Brain microvascular endothelial cell (primary cell): ENCODE results near the gene HNRNPM.

Source experiments
- DNase-seq: peaks from one replicate; pipeline ENCODE4 v3.0.0-alpha.2; 2020
- H3K27ac ChIP-seq: fragments of 250-450 bp; sonication (Bioruptor Pico); 2 replicates; pipeline ENCODE4 v1.5.1; 2020; ENCODE audit warnings: mild to moderate bottlenecking, moderate library complexity
- H3K27me3 ChIP-seq: fragments of 250-450 bp; sonication (Bioruptor Pico); replicated peaks from 2 replicates; pipeline ENCODE4 v1.5.1; 2020; ENCODE audit warnings: mild to moderate bottlenecking
- H3K36me3 ChIP-seq: fragments of 250-450 bp; sonication (Bioruptor Pico); replicated peaks from 2 replicates; pipeline ENCODE4 v1.5.1; 2020; ENCODE audit warnings: mild to moderate bottlenecking
- H3K4me3 ChIP-seq: 2 replicates; pipeline ENCODE4 v1.5.1; 2011; ENCODE audit warnings: low read depth, mild to moderate bottlenecking, control low read depth, low read length, moderate library complexity
- CTCF ChIP-seq: IDR thresholded peaks from 2 replicates; pipeline ENCODE4 v1.5.1; 2011; ENCODE audit warnings: low read depth, mild to moderate bottlenecking, moderate library complexity, low read length, control low read depth, inconsistent platforms; ENCODE audit errors: missing control alignments
- in situ Hi-C: cut with HindIII; loops from 2 replicates; pipeline ENCODE4 v1.10.0; 2017; ENCODE audit warnings: low sequenced_read_pairs, low pct_ligation_motif_present

The HNRNPM gene

GRCh38 chr19:8478598-8478997, 33.8 kb downstream of the HNRNPM start:
- Histone ChIP-seq H3K36me3 (peaks cover 51% of the 10 kb centered on the region), H3K4me3 (no peak overlapping the region), H3K27ac (no peak overlapping the region), H3K27me3 (no peaks in the 10 kb centered on the region)
- TF ChIP-seq CTCF, result no peak
- no peak for DNase-seq
- in situ Hi-C loops, result no loop called here

DNA sequence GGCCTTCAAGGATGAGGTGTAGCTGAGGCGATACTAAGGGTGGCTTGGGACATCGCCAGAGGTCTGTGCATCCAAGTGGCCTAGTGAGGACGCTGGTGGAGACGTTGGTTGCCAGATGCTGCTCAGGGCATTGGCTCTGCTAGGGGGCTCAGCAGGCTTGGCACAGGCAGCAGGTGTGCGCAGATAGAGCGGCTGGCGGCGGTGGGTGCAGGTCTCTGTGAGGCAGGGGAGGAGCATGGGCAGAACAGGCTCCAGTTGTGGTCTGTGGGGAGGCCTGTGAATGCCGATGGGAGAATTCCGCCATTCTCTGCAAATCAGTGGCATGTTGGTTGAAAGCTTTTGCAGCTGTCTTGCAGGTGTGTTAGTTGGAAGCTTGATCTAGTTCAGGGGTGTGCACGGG, 36.4 kb downstream of the HNRNPM start:
- in situ Hi-C loops, result no loop called here
- no peak for TF ChIP-seq CTCF
- H3K36me3 ChIP-seq, result peaks cover 54% of the 10 kb centered on the region
- H3K4me3 ChIP-seq, result no peak overlapping the region
- H3K27ac ChIP-seq, result no peak overlapping the region
- H3K27me3 ChIP-seq, result no peaks in the 10 kb centered on the region
- DNase-seq, result no peak

- Histone ChIP-seq H3K27me3 (no peaks in the 10 kb centered on the region), H3K27ac (no peak overlapping the region), H3K36me3 (peaks cover 58% of the 10 kb centered on the region), H3K4me3 (no peak overlapping the region)
- in situ Hi-C loops, result no loop called here
- TF ChIP-seq CTCF, result no peak
- DNase-seq, result no peak
These were observed 36.8 kb downstream of the HNRNPM start for GRCh38 chr19:8481616-8482015.

- Histone ChIP-seq H3K4me3 (no peak overlapping the region), H3K27me3 (no peaks in the 10 kb centered on the region), H3K27ac (no peak overlapping the region), H3K36me3 (peaks cover 60% of the 10 kb centered on the region)
- in situ Hi-C loops, result no loop called here
- no peak for TF ChIP-seq CTCF
- DNase-seq, result no peak
These were observed 37.9 kb downstream of the HNRNPM start for GRCh38 chr19:8482696-8483095.

GRCh38 chr19:8483165-8483564, 38.4 kb downstream of the HNRNPM start:
- in situ Hi-C loops, result no loop called here
- no peak for TF ChIP-seq CTCF
- Histone ChIP-seq H3K36me3 (peaks cover 61% of the 10 kb centered on the region), H3K27me3 (no peaks in the 10 kb centered on the region), H3K4me3 (no peak overlapping the region), H3K27ac (no peak overlapping the region)
- DNase-seq, result no peak

DNA sequence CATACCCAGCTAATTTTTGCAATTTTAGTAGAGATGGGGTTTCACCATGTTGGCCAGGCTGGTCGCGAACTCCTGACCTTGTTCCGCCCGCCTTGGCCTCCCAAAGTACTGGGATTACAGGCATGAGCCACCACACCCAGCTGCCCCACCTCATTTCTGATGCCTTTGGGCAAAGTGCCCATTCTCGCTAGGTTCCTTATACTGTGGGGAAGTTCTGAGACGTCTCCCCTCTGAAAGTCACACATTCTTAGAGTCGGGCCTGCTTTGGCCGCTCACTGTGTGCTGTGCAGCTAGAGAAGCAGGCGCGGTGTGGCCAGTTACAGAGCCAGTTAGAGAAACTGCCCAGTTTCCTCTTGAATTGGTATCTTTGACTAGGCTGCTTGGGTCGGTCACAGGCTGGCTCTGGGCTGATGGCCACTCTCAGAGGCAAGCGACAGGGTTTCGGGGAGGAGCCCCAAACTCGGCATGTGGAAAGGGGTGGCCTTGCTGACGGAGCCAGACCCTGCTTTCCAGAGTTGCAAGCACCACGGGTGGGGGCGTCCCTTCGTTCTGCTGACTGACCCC, 39.6 kb downstream of the HNRNPM start:
- no peak for TF ChIP-seq CTCF
- in situ Hi-C loops, result no loop called here
- no peak overlapping the region for H3K4me3 ChIP-seq
- no peaks in the 10 kb centered on the region for H3K27me3 ChIP-seq
- no peak overlapping the region for H3K27ac ChIP-seq
- H3K36me3 ChIP-seq, result peaks cover 64% of the 10 kb centered on the region
- DNase-seq, result no peak
